Stimulated activated CD4-positive, alpha-beta T cell treated with anti-CD3 and anti-CD28 coated beads, Interleukin-12 subunit alpha, Interleukin-12 subunit beta, amount 100 ng/mL, for 24 hours (primary cell): ENCODE measurements around the gene CAMTA1.
"Not testable (repeated sequence)": the region's sequence is repeated elsewhere in the genome, so short reads cannot be mapped to it uniquely, and the experiment has no call there.

Experiments
- DNase-seq, 2 experiments: peaks; one replicate each; pipeline ENCODE4 v3.0.0-alpha.2; 2020; ENCODE audit warnings: low read depth in 2 of 2

CAMTA1 gene

DNA sequence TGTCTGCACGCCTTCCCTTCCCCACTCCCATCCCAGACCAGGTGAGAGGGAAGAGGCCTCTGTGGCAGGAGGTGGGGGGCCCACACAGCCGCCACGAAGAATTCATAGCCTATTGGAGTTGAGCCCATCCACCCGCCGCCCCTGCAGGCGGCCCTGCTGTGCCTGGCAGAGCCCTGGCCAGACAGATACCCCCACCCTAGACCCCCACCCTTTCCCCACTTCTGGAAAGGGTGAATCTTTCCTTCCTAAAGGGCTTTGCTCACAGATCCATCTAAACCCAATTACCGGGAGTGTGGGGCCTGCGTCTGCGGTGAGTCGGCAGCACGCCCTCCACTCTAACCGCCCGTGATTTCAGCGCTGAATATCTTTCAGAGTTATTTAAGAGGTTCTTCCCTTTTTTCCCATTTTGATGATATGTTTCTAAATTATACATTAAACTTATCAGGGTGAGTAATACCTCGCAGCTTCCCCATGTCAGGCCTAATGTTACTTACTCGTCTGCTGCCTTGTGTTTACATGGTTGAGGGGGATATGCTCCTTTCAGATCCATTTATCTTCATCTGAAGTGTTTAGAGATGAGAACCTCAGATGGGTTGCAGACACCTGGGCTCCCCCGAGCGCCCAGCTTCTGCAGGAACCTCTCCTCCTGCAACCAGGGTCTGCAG, 802.0 kb downstream of the CAMTA1 start:
- no peak for DNase-seq

DNA sequence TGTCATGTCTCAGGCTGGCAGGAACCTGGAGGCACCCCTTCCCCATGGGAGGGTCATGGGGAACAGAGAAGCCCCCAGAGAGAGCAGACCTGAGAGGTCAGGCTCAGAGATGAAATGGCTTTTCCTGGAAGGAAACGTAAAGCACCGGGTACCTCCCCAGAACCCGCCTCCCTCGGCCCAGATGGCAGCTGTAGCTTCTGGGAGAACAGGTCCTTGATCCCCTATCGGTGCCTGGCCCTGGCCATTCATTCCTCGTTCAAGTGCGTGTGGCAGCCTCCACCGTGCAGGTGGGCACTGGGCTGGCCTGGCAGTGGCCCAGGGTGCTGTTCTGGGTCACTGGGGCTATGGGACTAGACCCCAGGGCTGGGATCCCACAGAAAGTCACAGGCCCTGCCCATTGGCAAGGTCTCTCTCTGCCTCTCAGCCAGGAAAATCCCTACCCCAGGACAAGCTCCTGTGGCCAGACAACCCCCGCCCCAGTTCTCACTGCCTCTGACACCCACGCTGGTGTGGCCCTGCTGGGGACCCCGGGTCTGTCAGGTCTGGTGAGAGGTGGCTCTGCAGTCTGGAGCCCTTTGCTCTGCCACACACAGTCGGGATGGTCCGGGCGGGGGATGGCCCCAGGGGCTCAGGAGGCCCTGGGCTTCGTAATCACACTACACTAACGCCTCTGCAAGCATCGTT, 802.7 kb downstream of the CAMTA1 start:
- DNase-seq: no peak

DNA sequence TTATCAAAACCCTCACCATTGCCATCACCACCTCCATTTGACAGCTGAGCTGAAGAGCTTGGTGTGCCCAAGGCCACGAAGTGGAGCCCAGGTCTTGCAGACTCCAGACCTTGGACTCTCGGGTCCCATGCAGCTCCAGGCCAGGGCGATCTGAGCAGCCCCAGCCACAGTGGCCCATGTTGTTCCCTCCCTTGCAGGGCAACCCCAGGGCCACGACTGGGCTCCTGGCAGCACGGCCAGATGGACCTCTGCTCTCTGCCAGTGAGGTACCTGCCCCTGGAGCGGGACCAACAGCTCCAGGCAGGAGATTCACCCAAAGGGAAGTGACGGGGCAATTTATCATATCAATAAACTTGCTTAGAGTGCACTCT, 803.2 kb downstream of the CAMTA1 start:
- no peak for DNase-seq

DNA sequence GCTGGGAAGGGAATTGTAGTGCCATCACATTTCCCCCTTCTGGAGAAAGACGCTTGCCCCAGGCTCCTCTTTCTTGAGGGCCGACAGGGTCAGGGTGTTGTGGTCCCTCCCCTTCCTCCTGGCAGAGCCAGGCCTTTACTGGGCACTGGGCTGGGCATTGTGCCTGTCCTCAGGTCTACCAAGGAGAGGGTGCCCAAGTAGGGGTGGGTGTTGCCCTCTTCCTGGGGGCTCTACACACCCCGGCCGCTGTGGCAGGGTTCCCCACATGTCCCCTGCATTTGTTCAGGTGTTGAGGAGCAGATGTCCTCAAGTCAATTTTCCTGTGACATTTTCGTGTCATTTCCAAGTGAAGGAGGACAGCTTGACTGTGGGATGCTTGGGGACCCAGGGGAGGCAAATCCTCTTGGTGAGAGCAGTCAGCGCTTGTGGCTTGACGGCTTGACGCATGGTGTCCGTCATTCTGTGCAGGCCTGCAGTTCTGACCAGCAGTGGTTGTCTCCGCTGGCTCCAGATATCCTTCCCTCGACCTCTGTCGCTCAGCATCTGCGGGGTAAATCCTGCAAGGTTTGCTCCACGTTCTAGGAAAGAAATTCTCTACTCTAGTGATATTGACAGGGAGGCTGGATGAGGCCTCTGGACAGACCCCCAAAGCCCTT, 804.0 kb downstream of the CAMTA1 start:
- DNase-seq: no peak

DNA sequence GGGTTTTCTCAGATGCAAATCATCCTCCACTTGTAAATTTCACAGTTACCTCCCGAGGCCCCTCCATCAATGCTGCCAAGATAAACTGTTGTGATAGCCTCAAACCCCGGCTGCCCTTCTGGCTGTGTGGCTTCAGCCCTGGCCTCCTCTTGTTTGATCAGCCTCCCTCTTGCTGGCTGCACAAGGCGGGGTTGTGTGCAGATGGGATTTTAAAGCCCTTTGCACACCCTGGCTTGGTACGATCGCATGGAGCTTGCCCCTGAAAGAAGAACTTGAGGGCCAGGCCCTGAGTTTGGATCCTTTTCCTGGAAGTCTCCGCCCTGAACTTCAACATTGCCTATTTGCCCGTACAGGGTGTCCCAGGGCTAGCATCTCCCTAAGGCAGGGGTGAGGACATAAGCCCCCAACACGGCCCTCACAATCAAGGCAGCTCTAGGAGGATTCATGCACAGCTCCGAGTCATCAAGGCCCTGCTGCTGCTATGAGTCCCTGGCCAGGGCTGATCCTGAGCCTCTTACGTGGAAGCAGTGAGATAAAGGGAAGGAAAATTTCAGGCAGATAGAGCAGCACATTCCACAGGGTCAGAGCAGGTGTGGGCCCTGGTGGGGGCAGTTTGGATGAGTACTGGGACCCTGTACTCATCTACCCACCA, 804.6 kb downstream of the CAMTA1 start:
- no peak for DNase-seq

DNA sequence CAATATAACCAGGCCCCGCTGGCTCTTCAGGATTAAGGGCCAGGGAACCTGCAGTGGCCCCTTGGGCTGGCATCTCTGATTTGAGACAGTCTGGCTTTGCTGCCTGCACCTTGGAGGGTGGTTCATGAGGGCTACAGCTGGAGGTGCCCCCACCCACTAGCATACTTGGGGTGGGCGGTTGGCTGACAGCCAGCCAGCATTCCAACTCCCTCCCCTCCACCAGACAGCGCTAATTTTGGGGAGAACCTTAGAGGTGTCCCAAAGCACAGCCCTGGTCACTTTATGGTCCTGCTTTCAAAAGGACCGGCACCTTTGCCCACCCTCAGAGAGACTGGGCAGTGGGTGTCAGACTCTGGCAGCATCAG, 805.2 kb downstream of the CAMTA1 start:
- DNase-seq: no peak

DNA sequence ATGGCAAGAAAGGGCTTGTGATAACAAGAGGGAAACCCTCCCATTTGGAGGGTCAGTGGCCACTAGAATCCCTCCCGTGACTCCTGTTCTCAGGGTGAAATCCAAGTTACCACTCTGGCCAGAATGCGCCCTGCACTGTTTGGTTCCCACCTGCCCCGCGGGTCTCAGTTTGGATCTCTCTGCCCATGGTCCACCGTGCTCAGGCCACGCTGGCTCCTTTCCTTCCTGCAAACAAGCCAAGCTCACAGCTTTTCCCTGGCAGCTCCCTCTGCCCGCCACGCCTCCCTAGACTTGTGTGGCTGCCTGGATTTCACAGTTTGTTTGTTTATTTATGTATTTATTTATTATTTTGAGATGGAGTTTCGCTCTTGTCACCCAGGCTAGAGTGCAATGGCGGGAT, 806.3 kb downstream of the CAMTA1 start:
- DNase-seq: no peak

DNA sequence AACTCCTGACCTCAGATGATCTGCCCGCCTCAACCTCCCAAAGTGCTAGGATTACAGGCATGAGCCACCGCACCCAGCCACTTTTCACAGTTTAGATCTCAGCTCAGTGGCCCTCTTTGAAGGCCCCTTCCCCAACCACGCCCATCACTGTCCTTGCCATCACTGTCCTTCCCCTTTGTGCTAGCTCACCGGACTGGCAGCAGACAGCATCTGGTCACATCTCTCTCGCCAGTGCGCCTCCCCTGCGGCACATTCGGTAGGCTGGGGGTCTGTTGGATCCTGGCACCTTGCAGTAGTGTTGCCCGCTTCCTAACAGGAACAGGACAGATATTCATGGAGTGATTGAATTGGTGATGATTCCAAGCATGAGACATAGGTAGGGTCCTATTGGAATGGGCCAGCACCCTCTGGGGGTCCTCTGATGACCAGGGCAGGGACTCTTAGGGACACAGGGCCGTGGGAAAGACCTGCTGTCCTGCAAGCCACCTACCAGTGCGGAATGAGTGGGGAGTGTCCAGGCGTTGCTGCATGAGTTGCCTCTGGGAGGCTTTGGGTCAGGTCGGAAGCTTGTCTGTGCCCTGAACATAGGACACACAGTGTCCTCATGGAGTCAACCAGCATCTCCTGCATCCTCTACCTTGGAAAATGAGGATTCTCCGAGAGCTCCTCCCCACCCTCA, 807.0 kb downstream of the CAMTA1 start:
- DNase-seq: no peak

DNA sequence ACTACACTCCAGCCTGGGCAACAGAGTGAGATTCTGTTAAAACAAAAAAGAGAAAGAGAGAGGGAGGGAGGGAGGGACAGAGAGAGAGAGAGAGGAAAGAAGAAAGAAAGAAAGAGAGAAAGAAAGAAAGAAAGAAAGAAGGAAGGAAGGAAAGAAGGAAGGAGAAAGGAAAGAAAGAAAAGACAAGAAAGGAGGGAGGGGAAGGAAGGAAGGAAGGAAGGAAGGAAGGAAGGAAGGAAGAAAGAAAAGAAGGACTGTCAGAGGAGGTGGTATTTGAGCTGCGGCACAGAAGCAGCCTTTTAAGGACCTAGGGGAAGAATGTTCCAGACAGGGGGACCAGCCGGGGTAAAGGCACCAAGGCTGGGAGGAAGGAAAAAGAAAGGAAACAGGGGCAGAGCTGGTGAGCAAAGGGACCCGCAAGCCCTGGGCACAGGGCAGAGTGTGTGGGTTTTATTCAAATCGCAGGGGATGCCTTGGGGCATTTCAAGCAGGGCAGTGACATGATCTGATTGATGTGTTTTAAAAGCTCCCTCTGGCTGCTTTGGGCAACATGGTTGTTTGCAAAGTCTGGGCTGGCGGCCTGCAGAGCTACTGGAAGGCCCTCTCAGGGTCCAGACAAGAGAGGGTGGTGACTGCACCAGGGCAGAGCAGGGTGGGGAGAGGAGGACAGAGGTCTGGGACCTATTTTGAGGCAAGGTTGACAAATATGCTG, 808.9 kb downstream of the CAMTA1 start:
- DNase-seq: no peak

DNA sequence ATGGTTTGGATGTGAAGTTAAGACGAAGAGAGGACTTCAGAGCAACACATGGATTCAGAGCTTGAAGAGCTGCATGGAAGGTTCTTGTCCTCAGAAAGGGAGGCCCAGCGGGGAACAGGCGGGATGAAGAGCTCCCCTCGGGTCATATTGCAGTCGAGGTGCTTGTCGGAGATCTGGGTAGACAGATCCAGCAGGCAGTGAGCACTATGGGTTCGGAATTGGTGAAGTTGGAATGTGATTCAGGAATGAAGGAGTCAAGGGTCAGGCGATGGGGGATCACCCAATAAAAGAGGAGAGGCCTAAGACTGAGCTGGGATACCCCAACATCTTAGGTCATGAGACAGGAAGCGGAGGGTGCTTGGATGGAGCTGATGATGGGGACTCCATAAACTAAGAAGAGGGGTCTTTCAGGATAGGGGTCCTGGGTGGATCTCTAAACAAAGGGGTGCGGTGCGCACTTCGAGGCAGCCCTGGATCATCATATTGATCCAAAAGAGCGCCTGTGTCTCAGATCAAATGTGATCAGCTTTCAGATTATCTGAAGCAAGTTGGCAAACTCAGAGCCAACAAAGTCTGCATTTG, 809.6 kb downstream of the CAMTA1 start:
- DNase-seq: no peak

DNA sequence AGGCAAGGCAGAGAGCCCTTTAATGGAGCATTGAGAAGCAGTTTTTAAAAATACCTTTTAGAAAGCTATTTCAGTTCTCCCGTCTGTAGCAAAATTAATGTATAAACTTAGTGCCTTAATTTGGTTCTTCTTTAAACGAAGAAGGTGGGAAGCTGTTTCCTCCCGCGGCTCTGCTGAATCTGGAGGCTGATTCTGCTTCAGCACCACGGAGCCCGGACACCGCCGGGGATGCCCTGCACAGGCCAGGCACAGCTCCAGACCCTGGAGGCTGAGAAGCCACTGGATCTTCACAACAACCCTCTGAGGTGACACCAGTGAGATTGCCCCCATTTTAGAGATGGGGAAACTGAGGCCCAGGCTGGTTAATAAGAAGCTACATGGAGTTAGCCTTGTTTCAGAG, 810.1 kb downstream of the CAMTA1 start:
- DNase-seq: no peak

DNA sequence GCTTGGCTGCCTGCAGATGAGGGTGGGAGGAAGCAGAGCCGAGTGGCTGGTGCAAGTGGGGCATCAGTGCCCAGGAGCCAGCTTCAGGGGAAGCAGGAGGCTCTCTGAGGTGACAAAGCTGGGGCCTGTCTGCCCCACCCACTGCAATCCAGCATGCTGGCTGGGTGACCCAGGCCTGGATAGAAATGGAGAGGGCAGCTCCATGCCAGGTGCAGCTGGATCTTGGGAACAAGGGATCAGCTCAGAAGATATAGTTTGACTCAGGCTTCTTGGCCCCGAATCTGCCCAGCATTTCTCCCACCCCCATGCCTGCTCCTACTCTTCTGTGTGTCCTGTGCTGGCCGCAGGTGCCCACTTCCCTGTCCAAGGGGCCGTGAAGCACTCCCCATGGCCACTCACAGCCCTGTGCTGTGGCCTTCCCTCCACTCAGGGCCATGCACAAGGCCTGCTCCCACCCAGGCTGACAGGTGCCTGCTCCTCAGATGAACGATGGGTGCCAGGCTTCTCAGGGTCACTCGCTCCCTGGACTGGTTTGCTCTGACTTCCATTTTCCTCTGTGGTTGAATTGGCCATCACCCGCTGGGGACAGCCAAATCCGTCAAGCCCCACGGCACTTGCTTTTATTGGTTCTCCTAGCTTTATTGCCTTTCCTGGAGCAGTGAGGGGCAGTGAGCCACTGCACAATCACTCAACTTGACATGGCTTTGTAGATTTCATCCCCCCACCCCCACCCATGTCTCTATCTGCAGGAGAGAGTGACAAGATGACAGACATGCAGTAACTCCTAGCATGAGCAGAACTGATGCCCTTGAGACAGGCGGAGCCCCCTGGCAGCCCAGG, 811.1 kb downstream of the CAMTA1 start:
- DNase-seq: no peak

DNA sequence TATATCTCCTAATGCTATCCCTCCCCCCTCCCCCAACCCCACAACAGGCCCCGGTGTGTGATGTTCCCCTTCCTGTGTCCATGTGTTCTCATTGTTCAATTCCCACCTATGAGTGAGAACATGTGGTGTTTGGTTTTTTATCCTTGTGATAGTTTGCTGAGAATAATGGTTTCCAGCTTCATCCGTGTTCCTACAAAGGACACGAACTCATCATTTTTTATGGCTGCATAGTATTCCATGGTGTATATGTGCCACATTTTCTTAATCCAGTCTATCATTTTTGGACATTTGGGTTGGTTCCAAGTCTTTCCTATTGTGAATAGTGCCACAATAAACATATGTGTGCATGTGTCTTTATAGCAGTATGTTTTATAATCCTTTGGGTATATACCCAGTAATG, 812.8 kb downstream of the CAMTA1 start:
- not testable (repeated sequence) for DNase-seq

DNA sequence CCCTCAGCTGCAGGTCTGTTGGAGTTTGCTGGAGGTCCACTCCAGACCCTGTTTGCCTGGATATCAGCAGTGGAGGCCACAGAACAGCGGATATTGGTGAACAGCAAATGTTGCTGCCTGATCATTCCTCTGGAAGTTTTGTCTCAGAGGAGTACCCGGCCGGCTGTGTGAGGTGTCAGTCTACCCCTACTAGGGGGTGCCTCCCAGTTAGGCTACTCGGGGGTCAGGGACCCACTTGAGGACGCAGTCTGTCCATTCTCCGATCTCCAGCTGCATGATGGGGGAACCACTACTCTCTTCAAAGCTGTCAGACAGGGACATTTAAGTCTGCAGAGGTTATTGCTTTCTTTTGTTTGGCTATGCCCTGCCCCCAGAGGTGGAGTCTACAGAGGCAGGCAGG, 819.7 kb downstream of the CAMTA1 start:
- not testable (repeated sequence) for DNase-seq

DNA sequence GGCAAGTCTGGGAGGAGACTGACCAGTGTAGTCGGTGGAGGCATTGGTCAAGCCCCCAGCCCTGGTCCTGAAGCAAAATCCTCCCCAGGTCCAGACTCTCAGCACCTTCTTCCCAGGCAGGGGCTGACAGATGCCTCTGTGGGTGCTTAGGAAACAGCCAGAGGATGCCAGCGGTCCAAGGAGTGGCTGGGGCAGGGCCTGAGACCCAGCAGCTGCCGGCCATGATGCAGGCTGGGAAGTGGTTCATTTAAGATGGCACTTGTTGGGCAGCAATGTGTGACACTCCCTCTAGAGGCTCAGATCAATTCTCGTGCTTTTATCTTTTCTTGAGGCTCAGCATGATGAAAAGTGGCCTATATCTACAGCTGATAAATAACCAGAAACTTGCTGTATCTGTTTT, 820.8 kb downstream of the CAMTA1 start:
- no peak for DNase-seq

DNA sequence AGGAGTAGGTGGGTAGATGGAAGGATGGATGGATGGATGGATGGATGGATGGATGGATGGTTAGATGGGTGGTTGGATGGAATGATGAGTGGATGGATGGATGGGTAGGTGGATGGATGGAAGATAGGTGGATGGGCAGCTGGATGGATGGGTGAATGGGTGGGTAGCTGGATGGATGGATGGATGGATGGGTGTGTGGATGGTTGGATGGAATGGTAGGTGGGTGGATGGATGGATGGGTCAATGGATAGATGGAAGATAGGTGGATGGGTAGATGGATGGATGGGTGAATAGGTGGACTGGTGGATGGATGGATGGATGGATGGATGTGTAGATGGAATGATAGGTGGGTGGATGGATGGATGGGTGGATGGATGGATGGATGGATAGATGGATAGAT, 821.8 kb downstream of the CAMTA1 start:
- no peak for DNase-seq

DNA sequence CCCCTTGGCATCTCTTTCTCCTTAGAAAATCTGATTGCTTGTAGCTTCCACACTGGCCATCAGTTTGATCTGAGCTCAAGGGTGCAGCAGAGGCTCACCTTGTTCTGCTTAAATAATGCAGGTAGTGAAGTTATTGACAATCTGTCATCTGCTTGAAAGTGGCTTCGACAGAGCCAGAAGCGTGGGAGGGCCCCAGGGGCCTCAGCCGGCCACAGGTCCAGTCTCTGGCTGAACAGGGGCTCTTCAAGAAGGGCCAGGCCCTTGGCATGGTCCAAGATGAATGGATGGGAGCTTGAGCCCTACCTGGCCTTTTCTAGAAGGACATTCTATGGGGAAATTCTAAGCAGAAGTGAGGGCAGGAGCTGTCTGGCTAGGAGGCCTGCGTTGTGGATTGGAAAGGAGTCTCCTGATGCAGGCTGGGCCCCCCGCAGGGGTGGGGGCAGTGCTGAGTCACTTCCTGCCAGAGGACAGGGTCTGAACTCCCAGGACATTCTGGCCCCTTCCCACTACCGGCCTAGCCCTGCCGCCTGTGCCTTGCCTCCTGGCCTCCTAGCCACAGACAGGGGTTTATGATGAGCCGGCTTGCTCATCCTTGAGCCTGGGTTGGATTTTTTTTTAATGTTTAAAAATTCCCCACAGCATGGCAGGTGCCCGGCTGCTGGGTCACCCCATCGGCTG, 823.5 kb downstream of the CAMTA1 start:
- no peak for DNase-seq

DNA sequence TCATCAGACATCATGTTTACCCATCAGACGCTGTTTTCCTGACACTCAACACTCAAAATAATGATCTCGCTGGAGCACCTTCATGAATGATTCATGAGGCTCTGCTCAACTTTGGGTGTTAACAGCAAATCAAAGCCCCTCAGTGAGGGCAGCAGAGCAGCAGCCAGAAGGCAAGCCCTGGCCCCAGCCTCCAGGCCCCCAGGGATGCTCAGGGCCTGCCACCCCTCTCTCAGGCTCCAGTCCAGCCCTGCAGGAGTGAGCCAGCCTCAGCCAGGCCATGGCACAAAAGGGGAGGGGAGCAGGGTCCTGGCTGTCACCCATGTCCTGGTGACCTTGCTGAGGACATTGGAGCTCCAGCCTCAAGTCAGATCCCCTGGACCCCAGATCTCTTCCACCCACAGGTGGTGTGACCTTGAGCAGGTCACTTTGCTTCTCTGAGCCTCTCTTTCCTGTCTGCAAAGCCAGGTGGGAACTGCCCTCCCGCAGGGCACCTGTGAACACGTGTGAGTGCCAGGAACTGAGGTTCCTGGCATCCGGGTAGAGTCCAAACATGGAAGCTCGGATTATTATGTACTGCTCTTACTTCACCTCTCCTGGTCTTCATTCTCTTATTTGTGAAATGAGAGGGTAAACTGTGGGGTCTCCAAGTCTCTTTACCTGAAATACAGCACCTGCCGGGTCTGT, 824.2 kb downstream of the CAMTA1 start:
- DNase-seq: no peak

DNA sequence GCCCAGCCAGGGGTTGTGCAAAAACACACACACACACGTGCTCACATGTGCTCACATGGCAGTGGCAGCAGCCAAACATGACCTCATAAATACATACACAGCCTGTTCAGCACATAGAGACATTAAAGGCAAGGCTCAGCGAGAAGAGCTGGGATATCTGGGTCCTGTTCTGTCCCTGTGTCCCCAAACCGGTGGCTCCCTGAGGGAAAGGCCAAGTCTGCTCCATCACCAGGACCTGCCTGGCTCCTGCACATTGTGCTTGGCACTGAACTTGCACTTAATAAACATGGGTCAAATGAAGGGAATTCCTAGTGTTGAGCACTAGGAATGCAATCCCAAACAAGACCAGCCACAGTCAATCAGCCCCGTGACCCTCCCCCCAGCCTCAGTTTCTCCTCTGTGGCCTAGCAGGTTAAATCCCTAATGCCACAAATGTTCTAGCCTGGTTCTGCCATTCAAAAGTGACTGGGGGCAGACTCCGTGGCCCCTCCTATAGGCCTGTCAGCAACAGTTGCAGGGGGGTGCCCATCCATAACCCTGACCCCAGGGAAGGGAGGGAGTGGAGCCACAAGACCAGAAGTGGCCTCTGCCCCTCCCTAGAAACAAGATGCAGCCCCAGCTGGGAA, 825.0 kb downstream of the CAMTA1 start:
- DNase-seq: no peak
